CD4-positive, alpha-beta T cell treated with Interleukin-6 for 4 hours (primary cell): ENCODE data around the gene TRPV6.

Source experiments
- DNase-seq: peaks from one replicate; pipeline ENCODE4 v3.0.0-alpha.2; 2020; ENCODE audit warnings: mixed read lengths

Gene TRPV6

GRCh38 chr7:142885311-142886230 is at the start of gene TRPV6:
TRPV6 (minus strand) TSS chr7:142885745.
- no peak for DNase-seq

GRCh38 chr7:142934056-142934455 is 48.5 kb upstream of the TRPV6 start:
- DNase-seq: no peak

GRCh38 chr7:142933624-142934023 is 48.1 kb upstream of the TRPV6 start, which contains the start of gene TRPV5:
TRPV5 (minus strand) TSS chr7:142933746; CDS start chr7:142933459, 287 bp downstream.
- no peak for DNase-seq

GRCh38 chr7:142933092-142933475 is 47.5 kb upstream of the TRPV6 start:
- DNase-seq: no peak

- DNase-seq: no peak
Measured at GRCh38 chr7:142932386-142933091, 47.0 kb upstream of the TRPV6 start.

GRCh38 chr7:142930126-142930730 is 44.7 kb upstream of the TRPV6 start:
- no peak for DNase-seq

- no peak for DNase-seq
Measured at GRCh38 chr7:142927949-142928348, 42.4 kb upstream of the TRPV6 start.

- DNase-seq: no peak
Measured at GRCh38 chr7:142927085-142927745, 41.7 kb upstream of the TRPV6 start.

- no peak for DNase-seq
Measured at GRCh38 chr7:142925413-142925812, 39.9 kb upstream of the TRPV6 start.

GRCh38 chr7:142923391-142923790 is 37.8 kb upstream of the TRPV6 start:
- no peak for DNase-seq

GRCh38 chr7:142919656-142920055 is 34.1 kb upstream of the TRPV6 start:
- DNase-seq: no peak

GRCh38 chr7:142918901-142919300 is 33.4 kb upstream of the TRPV6 start:
- no peak for DNase-seq

GRCh38 chr7:142917447-142917846 is 31.9 kb upstream of the TRPV6 start:
- DNase-seq: no peak

GRCh38 chr7:142916508-142916907 is 31.0 kb upstream of the TRPV6 start:
- no peak for DNase-seq

- DNase-seq: no peak
Measured at GRCh38 chr7:142915315-142915714, 29.8 kb upstream of the TRPV6 start.

GRCh38 chr7:142914121-142914520 is 28.6 kb upstream of the TRPV6 start:
- DNase-seq: no peak

GRCh38 chr7:142913566-142913965 is 28.0 kb upstream of the TRPV6 start:
- DNase-seq: no peak

GRCh38 chr7:142913051-142913450 is 27.5 kb upstream of the TRPV6 start:
- no peak for DNase-seq

GRCh38 chr7:142910481-142910880 is 24.9 kb upstream of the TRPV6 start:
- DNase-seq: no peak

- no peak for DNase-seq
Measured at GRCh38 chr7:142910031-142910433, 24.5 kb upstream of the TRPV6 start.

GRCh38 chr7:142908921-142909890 is 23.7 kb upstream of the TRPV6 start:
- DNase-seq: no peak

GRCh38 chr7:142908290-142908689 is 22.7 kb upstream of the TRPV6 start:
- no peak for DNase-seq
